ENCODE measurements around the gene TMEM181. TPM values are rescaled to one million over a fixed set of nuclear protein-coding genes. Genes with fewer than 3 reads are reported as not detected.
"Not testable (repeated sequence)": the region's sequence is repeated elsewhere in the genome, so short reads cannot be mapped to it uniquely, and the experiment has no call there.

The TMEM181 gene
- total RNA-seq, 2 donors from 2014 or later, result 33.2 to 57.4 TPM

- H3K27me3 ChIP-seq, result no peaks in the 10 kb centered on the region
- no peaks in the 10 kb centered on the region for H3K4me1 ChIP-seq
- no peak for TF ChIP-seq CTCF (IDR thresholded peaks at IDR 0.05)
- no peak overlapping the region for H3K27ac ChIP-seq
- intact Hi-C loops (cut with DNase I), result no loop called here
- H3K9ac ChIP-seq (ENCODE audit: low read depth in 2 of 2, low read length in 2 of 2), result no peak overlapping the region
- DNase-seq, result peak; percentile 15
- H3K4me3 ChIP-seq, result no peak overlapping the region
- H3K9me3 ChIP-seq, result no peaks in the 10 kb centered on the region
- no peaks in the 10 kb centered on the region for H3K36me3 ChIP-seq
Measured at GRCh38 chr6:158665332-158665731, 105.4 kb downstream of the TMEM181 start.

GRCh38 chr6:158666628-158667359, 106.9 kb downstream of the TMEM181 start:
- H3K27me3 ChIP-seq, result no peaks in the 10 kb centered on the region
- H3K4me3 ChIP-seq, result no peak overlapping the region
- intact Hi-C loops (cut with DNase I), result no loop called here
- peak overlapping the region; percentile 23 for H3K27ac ChIP-seq
- peak overlapping the region in 1 of 2 donors; percentile 18 for H3K9ac ChIP-seq (ENCODE audit: low read depth in 2 of 2, low read length in 2 of 2)
- no peaks in the 10 kb centered on the region for H3K9me3 ChIP-seq
- H3K36me3 ChIP-seq, result no peaks in the 10 kb centered on the region
- no peak for TF ChIP-seq CTCF (IDR thresholded peaks at IDR 0.05)
- H3K4me1 ChIP-seq, result no peaks in the 10 kb centered on the region
- DNase-seq, result peak; percentile 14

GRCh38 chr6:158667360-158667981, 107.6 kb downstream of the TMEM181 start:
- no peak for TF ChIP-seq CTCF (IDR thresholded peaks at IDR 0.05)
- H3K9ac ChIP-seq (ENCODE audit: low read depth in 2 of 2, low read length in 2 of 2), result no peak overlapping the region
- no peak overlapping the region for H3K4me3 ChIP-seq
- peak; percentile 9 for DNase-seq
- no peaks in the 10 kb centered on the region for H3K9me3 ChIP-seq
- no peaks in the 10 kb centered on the region for H3K36me3 ChIP-seq
- no peak overlapping the region for H3K27ac ChIP-seq
- no peaks in the 10 kb centered on the region for H3K4me1 ChIP-seq
- H3K27me3 ChIP-seq, result no peaks in the 10 kb centered on the region
- intact Hi-C loops (cut with DNase I), result no loop called here

- Histone ChIP-seq H3K4me3 (no peak overlapping the region), H3K9me3 (no peaks in the 10 kb centered on the region), H3K36me3 (no peaks in the 10 kb centered on the region), H3K4me1 (no peaks in the 10 kb centered on the region), H3K27me3 (no peaks in the 10 kb centered on the region), H3K9ac (ENCODE audit: low read depth in 2 of 2, low read length in 2 of 2) (no peak overlapping the region), H3K27ac (no peak overlapping the region)
- TF ChIP-seq CTCF (IDR thresholded peaks at IDR 0.05), result no peak
- intact Hi-C loops (cut with DNase I), result no loop called here
- no peak for DNase-seq
Measured at GRCh38 chr6:158668707-158669103, 108.8 kb downstream of the TMEM181 start.

- no peak overlapping the region for H3K9ac ChIP-seq (ENCODE audit: low read depth in 2 of 2, low read length in 2 of 2)
- H3K4me1 ChIP-seq, result no peaks in the 10 kb centered on the region
- intact Hi-C loops (cut with DNase I), result no loop called here
- no peak for TF ChIP-seq CTCF (IDR thresholded peaks at IDR 0.05)
- no peak overlapping the region for H3K4me3 ChIP-seq
- no peaks in the 10 kb centered on the region for H3K9me3 ChIP-seq
- H3K27me3 ChIP-seq, result no peaks in the 10 kb centered on the region
- no peak for DNase-seq
- H3K27ac ChIP-seq, result no peak overlapping the region
- H3K36me3 ChIP-seq, result no peaks in the 10 kb centered on the region
Measured at GRCh38 chr6:158669145-158670035, 109.5 kb downstream of the TMEM181 start.

GRCh38 chr6:158672119-158672518, 112.2 kb downstream of the TMEM181 start:
- H3K9ac ChIP-seq (ENCODE audit: low read depth in 2 of 2, low read length in 2 of 2); H3K9me3 ChIP-seq; H3K27me3 ChIP-seq; DNase-seq; H3K36me3 ChIP-seq; H3K27ac ChIP-seq; H3K4me3 ChIP-seq; intact Hi-C loops (cut with DNase I); H3K4me1 ChIP-seq: not testable (repeated sequence)

Measured in colonic mucosa (tissue), 4 donors.